Heart right ventricle (tissue), 16 donors: Measurements from ENCODE around the gene SLC2A6. TPM values are rescaled to one million over a fixed set of nuclear protein-coding genes. Genes with fewer than 3 reads are reported as not detected.
A peak's percentile ranks its signal among the peaks of the same experiment; 100 is the strongest.
"Not testable (repeated sequence)": the region's sequence is repeated elsewhere in the genome, so short reads cannot be mapped to it uniquely, and the experiment has no call there.

Experiments
- ATAC-seq, 8 donors: fragments of 200-7000 bp; cut with Tn5 transposase; one replicate each; pipeline ENCODE4 v1.9.1; 2020; ENCODE audit warnings: mild to moderate bottlenecking in 8 of 8, moderate library complexity in 8 of 8, moderate number of reproducible peaks in 1 of 8
- DNase-seq, 2 donors: peaks; one replicate each; pipeline ENCODE4 v3.0.0-alpha.2; 2020
- H3K27ac ChIP-seq, 10 donors: fragments of 200-600 bp; sonication (generic) in 2 of 10; one replicate each; pipeline versions ENCODE4 v1.5.0 to v1.8.0; 2020 to 2022; ENCODE audit warnings: mild to moderate bottlenecking in 3 of 10
- H3K27me3 ChIP-seq, 7 donors: fragments of 200-600 bp; one replicate each; pipeline ENCODE4 v1.8.0; 2021 to 2022; ENCODE audit warnings: mild to moderate bottlenecking in 2 of 7
- H3K36me3 ChIP-seq, 9 donors: fragments of 200-600 bp; sonication (generic) in 1 of 9; one replicate each; pipeline versions ENCODE4 v1.5.0 to v1.8.0; 2020 to 2022; ENCODE audit warnings: mild to moderate bottlenecking in 2 of 9
- H3K4me1 ChIP-seq, 9 donors: fragments of 200-600 bp; sonication (generic) in 1 of 9; one replicate each; pipeline versions ENCODE4 v1.5.0 to v1.8.0; 2020 to 2022; ENCODE audit warnings: mild to moderate bottlenecking in 4 of 9
- H3K4me3 ChIP-seq, 10 donors: fragments of 200-600 bp; sonication (generic) in 2 of 10; one replicate each; pipeline versions ENCODE4 v1.5.0 to v1.8.0; 2020 to 2022; ENCODE audit warnings: mild to moderate bottlenecking in 7 of 10, moderate library complexity in 2 of 10
- H3K9me3 ChIP-seq, 11 donors: fragments of 200-600 bp in 10 of 11; sonication (generic) in 2 of 11; one replicate each; pipeline versions ENCODE4 v1.5.0 to v1.8.0; 2013 to 2022; ENCODE audit warnings: mild to moderate bottlenecking in 2 of 11, control low read depth in 1 of 11, moderate library complexity in 1 of 11
- WGBS, 2 donors: extraction: QIAGEN DNeasy Blood & Tissue Kit; methylation state at CpG; one replicate each; pipeline ENCODE4 v1.1.7; 2013; ENCODE audit warnings: inconsistent platforms in 1 of 2; 5-methylcytosine and 5-hydroxymethylcytosine counted together
- intact Hi-C, 10 donors: fragments of 100-400 bp; cut with DNase I; formaldehyde crosslinking; loops; one replicate each; pipeline versions ENCODE4 v1.11.1 to v1.14.2; 2022
- polyA plus RNA-seq, 2 donors: library from polyadenylated mRNA; stranded (reverse); fragments of 200-250 nt; gene quantifications; one replicate each; pipeline ENCODE4 v1.2.3, GENCODE V29; 2013
- total RNA-seq, 10 donors: library from RNA; stranded (reverse); fragmentation: NEBNext Ultra II Directional in 3 of 10; extraction: Animal tissue kit (Norgen Biotek cat#: 25700) in 3 of 10; gene quantifications; one replicate each; pipeline versions ENCODE4 v1.2.1 to v1.2.4, GENCODE V29; 2021 to 2023
- TF ChIP-seq, protein P1 (sequence below), 9 donors: fragments of 200-600 bp; sonication (generic) in 2 of 9; IDR thresholded peaks; one replicate each; pipeline versions ENCODE4 v1.5.0 to v1.8.0; 2021 to 2022; ENCODE audit warnings: antibody characterized with exemption in 9 of 9, mild to moderate bottlenecking in 5 of 9, moderate library complexity in 1 of 9
- donor health status: Arrhythmogenic right ventricular cardiomyopathy.
- donor health status: ischemic (EF 13 %, LVEDD 7.1; RV severe dilation, severe dysfunction).
- donor health status: healthy with polysubstance abuse.
- donor health status: DM: no; HTN: yes; CAD: no.
- donor health status: DM: no; HTN: no; CAD: no.
- donor health status: ischemic (EF 25% LVEDD 6.9; RV normal size, moderate dysfunction).
- donor health status: ischemic (EF 25% LVEDD 5.7; RV mildly dilated, moderate dysfunction).
- donor health status: healthy.
- donor health status: DM: yes; HTN: yes; CAD: no.
- donor health status: Ischemic cardiomyopathy.
- donor health status: ischemic (EF 35%, LVEDD 5.7; RV mildly dilated, moderate dysfunction).
- donor health status: nonischemic (EF 11% LVEDD 7.7; RV severe dilation, severe dysfunction).
- donor health status: DM: yes; HTN: yes; CAD: no.
- donor health status: PGD.
- donor health status: ischemic (EF 29% LVEDD 5.4; RV normal size, mild dysfunction).
- donor health status: nonischemic (EF 23%, LVEDD 6.1; RV moderate dilation, normal function).

Gene SLC2A6
- total and polyA plus RNA-seq, 12 donors = 1.3 to 7.0 (median 2.5) TPM

DNA sequence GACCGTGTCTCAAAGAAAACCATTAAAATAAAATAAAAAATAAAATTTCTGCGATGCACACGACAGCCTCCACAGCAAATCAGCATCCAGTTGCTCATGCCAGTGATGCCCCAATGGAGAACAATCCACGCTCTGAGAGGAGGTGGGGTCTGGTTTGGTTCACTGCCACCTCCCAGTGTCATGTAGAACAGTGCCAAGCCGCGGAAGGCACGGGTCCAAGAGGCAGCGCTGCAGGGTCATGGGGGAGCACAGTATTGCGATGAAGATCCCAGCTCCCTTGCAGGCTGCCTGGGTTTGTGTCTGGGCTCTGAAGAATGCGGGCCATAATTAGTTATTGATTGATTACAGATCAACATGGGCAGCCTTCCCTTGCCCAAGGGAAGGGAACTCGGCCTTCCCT, 25.2 kb downstream of the SLC2A6 start:
- no peaks in the 10 kb centered on the region for H3K9me3 ChIP-seq
- intact Hi-C loops = no loop called here
- H3K4me1 ChIP-seq = peaks cover 0 to under 1% (median 0%) of the 10 kb centered on the region in 9 donors
- no peaks in the 10 kb centered on the region for H3K27me3 ChIP-seq
- DNase-seq (no peak), ATAC-seq (no peak)
- H3K36me3 ChIP-seq = no peaks in the 10 kb centered on the region
- H3K4me3 ChIP-seq = no peak overlapping the region
- TF ChIP-seq, protein P1, sequence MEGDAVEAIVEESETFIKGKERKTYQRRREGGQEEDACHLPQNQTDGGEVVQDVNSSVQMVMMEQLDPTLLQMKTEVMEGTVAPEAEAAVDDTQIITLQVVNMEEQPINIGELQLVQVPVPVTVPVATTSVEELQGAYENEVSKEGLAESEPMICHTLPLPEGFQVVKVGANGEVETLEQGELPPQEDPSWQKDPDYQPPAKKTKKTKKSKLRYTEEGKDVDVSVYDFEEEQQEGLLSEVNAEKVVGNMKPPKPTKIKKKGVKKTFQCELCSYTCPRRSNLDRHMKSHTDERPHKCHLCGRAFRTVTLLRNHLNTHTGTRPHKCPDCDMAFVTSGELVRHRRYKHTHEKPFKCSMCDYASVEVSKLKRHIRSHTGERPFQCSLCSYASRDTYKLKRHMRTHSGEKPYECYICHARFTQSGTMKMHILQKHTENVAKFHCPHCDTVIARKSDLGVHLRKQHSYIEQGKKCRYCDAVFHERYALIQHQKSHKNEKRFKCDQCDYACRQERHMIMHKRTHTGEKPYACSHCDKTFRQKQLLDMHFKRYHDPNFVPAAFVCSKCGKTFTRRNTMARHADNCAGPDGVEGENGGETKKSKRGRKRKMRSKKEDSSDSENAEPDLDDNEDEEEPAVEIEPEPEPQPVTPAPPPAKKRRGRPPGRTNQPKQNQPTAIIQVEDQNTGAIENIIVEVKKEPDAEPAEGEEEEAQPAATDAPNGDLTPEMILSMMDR (IDR thresholded peaks at IDR 0.05) = no peak
- 40 to 56% methylated on average over 11 of the region's 11 CpGs for WGBS, 2 donors
- no peak overlapping the region for H3K27ac ChIP-seq

DNA sequence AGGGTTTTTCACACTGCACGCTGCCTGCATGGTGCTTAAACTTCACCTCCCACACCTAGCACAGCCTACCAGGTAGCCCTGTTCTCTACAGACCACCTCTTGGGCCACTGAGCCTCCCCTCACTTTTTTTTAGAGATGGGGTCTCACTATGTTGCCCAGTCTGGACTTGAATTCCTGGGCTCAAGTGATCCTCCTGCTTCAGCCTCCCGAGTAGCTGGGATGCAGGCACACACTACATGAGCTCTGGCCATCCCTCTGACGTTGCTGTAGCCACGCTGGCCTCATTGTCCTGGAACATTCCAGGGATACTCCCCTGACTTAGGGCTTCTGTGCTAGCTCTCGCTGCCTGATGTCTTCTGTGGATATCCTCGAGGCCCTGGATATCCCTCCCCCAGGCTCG, 26.3 kb downstream of the SLC2A6 start:
- H3K9me3 ChIP-seq = no peaks in the 10 kb centered on the region
- ATAC-seq (no peak), DNase-seq (no peak)
- 86 to 93% methylated on average over 7 of the region's 7 CpGs for WGBS, 2 donors
- H3K4me3 ChIP-seq = no peak overlapping the region
- intact Hi-C loops = no loop called here
- no peak overlapping the region for H3K27ac ChIP-seq
- H3K27me3 ChIP-seq = no peaks in the 10 kb centered on the region
- TF ChIP-seq, protein P1 (IDR thresholded peaks at IDR 0.05) = no peak
- H3K36me3 ChIP-seq = no peaks in the 10 kb centered on the region
- no peaks in the 10 kb centered on the region for H3K4me1 ChIP-seq

DNA sequence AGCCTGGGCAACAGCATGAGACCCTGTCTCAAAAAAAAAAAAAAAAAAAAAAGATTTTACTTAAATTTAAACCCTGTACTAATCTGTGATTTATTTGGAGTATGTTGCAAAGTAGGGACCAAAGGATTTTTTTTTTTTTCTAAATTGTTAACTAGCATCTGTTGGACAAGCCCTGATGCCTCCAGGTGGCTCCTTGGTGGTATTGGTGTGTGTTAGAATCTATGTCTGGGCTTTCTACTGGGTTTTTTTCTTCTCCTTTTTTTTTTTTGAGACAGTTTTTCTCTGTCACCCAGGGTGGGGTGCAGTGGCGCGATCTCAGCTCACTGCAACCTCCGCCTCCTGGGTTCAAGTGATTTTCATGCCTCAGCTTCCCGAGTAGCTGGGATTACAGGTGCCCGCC, 27.0 kb downstream of the SLC2A6 start:
- 94 to 96% methylated on average over 5 of the region's 5 CpGs for WGBS, 2 donors

DNA sequence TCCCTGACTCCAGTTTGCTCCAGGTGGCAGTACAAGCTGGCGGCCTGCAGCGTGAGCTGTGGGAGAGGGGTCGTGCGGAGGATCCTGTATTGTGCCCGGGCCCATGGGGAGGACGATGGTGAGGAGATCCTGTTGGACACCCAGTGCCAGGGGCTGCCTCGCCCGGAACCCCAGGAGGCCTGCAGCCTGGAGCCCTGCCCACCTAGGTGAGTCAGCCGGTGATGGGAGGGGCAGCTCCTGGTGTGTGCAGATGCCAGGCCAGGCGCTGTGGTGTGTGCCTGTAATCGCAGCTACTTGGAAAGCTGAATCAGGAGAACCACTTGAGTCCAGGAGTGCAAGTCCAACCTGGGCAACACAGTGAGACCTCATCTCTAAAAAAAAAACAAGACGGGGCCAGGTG, 29.1 kb downstream of the SLC2A6 start:
- no peaks in the 10 kb centered on the region for H3K36me3 ChIP-seq
- no peaks in the 10 kb centered on the region for H3K27me3 ChIP-seq
- H3K4me1 ChIP-seq = no peaks in the 10 kb centered on the region
- TF ChIP-seq, protein P1 (IDR thresholded peaks at IDR 0.05) = no peak
- H3K9me3 ChIP-seq = no peaks in the 10 kb centered on the region
- intact Hi-C loops = no loop called here
- ATAC-seq (peak in 1 of 8 donors; percentile 20), DNase-seq (no peak)
- H3K27ac ChIP-seq = no peak overlapping the region
- 89 to 92% methylated on average over 12 of the region's 12 CpGs for WGBS, 2 donors
- H3K4me3 ChIP-seq = no peak overlapping the region

More for the DNA sequence above, 27.0 kb downstream of the SLC2A6 start:
- H3K27ac ChIP-seq, H3K27me3 ChIP-seq, intact Hi-C loops, H3K9me3 ChIP-seq, H3K36me3 ChIP-seq, DNase-seq, ATAC-seq, H3K4me3 ChIP-seq, H3K4me1 ChIP-seq: not testable (repeated sequence)

DNA sequence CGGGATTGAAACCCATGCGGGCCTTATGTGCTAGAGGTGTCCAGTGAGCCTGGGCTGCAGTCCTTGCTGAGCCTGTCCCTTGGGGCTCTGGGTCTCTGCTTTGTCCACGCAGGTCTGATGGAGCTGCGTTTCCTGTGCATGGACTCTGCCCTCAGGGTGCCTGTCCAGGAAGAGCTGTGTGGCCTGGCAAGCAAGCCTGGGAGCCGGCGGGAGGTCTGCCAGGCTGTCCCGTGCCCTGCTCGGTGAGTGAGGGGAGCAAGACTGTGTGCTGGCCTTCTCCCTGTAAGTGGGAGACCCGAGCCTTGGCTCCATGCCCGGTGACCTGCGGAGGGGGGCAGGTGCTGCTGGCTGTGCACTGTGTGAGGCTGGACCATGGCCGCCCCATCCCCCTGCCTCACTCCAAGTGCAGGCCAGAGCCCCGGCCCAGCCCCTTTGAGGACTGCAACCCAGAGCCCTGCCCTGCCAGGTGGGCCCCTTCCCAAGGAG, 30.4 kb downstream of the SLC2A6 start:
- no peaks in the 10 kb centered on the region for H3K4me1 ChIP-seq
- ATAC-seq (peak in 1 of 8 donors; percentile 54), DNase-seq (no peak)
- no peaks in the 10 kb centered on the region for H3K36me3 ChIP-seq
- H3K27me3 ChIP-seq = no peaks in the 10 kb centered on the region
- TF ChIP-seq, protein P1 (IDR thresholded peaks at IDR 0.05) = no peak
- 54 to 62% methylated on average over 13 of the region's 13 CpGs for WGBS, 2 donors
- H3K9me3 ChIP-seq = no peaks in the 10 kb centered on the region
- intact Hi-C loops = no loop called here
- H3K4me3 ChIP-seq = no peak overlapping the region
- H3K27ac ChIP-seq = no peak overlapping the region
